Amniotic stem cell (primary cell): ENCODE data around the gene ATP8B4.
"Not testable (repeated sequence)": the region's sequence is repeated elsewhere in the genome, so short reads cannot be mapped to it uniquely, and the experiment has no call there.

Experiments used
- DNase-seq: peaks from one replicate; lab custom pipeline; 2025; lab: John Stamatoyannopoulos, UW

The ATP8B4 gene

DNA sequence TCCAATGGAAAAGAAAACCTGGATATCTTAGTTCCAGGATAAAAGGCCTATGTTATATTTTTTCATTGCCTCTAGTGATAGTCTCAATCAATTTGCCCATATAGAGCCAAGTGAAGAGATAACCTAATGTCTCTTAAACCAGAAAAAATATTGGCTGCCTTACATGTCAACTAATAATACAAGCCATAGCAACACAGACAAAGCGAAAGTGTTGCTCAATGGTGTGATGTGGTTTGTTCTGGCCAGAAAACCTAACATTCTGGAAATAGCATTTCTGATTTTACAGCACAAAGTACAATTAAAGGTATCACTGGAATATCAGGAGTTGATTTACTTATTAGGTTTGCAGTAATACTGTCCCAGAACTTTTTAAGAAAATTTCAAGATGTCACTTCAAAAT, 101.5 kb downstream of the ATP8B4 start:
- no peak for DNase-seq

DNA sequence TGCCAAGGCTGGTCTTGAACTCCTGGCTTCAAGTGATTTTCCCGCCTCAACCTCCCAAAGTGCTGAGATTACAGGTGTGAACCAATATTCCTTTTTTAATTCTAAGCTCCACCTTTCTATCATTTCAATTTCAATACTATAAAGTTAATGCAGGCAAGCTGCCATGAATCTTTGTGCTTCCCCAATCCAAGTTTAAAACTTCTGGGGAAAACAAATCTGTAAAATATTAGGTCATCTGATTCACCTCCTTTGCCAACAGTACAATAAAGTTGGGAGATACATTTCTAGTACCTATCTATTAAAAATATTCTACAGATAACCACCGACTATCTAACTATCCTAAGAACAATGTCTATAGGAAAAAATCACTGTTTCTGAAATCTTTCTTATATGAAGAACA, 102.1 kb downstream of the ATP8B4 start:
- no peak for DNase-seq

- no peak for DNase-seq
Observed at GRCh38 chr15:50012790-50013189, 106.2 kb downstream of the ATP8B4 start.

GRCh38 chr15:50009634-50010033, 109.4 kb downstream of the ATP8B4 start:
- no peak for DNase-seq

- DNase-seq: peak; percentile 47
Observed at GRCh38 chr15:50003786-50004334, 115.2 kb downstream of the ATP8B4 start.

DNA sequence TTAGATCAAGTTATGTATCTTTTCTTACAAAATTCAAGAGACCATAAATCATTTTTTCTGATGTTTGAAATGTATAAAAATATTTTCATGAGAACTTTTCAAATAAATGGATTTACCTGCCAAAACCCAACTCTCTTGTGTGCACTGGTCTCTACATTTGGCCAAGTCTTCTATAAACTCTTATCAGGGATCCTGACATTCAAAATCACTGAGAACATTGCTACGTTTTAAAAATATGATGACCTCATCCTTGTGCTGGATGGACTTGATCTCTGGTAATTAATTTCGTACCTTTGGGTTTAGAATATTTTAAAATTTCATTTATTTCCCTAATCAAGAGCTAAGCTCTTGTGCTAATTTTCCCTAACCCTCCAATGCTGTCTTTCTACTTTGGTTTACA, 127.4 kb downstream of the ATP8B4 start:
- no peak for DNase-seq

- DNase-seq: peak; percentile 30
Observed at GRCh38 chr15:49990835-49991545, 128.0 kb downstream of the ATP8B4 start.

DNA sequence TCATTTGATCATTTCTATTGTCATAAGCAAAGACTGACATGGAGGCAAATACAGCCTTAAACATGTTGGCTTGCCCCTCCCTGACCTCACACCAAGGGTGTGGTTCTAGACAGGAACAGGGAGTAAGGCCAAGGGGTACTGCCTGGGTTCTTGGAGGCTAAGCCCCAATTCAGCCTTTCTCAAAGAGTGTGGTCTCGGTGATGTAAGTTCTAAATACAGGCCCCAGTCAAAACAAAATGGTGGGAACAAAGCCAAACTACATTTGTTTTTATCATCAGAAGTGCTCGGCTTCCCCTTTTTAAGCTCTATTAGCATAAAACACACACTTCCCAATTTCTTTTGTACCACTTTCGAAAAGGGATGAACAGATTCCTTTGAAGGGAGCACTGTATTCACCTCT, 129.5 kb downstream of the ATP8B4 start:
- no peak for DNase-seq

DNA sequence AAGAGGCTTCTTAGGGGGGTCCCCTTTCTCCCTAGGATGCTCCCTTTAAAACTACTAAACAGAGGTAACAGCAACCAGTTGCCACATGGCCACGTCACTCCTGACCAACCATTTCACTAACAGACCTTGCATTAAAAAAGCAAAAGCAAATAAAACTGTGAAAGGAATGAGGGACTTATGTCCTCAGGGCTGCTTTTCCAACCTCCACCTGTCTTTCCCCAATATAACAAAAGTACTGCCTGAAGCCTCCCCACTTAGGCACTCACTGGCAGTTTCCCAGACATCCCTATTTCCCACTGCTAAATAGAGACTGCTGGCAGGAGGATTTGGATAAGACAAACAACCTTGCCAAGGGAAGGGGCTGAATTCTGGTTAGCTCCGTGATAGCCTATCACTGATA, 130.3 kb downstream of the ATP8B4 start:
- DNase-seq: no peak

- DNase-seq: no peak
Observed at GRCh38 chr15:49987896-49988295, 131.1 kb downstream of the ATP8B4 start.

GRCh38 chr15:49987198-49987785, 131.7 kb downstream of the ATP8B4 start:
- no peak for DNase-seq

- DNase-seq: no peak
Observed at GRCh38 chr15:49986326-49986725, 132.7 kb downstream of the ATP8B4 start.

- no peak for DNase-seq
Observed at GRCh38 chr15:49985463-49985862, 133.6 kb downstream of the ATP8B4 start.

DNA sequence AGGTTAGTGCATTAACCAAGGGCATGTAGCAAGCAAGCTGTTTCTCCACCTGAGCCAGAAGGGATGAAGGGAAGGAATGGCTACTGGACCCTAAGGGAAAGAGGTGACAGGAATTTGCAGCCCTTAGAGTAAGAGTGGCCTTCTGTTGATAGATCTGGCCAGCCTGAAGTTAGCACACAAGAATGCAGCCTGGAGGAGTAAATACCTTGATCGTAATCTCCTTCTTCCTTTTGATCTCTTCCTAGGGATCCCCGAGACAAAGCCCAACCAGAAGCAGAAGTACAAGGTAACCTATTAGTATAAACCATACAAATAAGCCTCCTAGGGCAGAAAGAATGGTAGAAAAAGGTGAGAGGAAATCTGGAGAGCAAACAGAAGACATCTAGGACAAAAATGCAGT, 134.6 kb downstream of the ATP8B4 start:
- DNase-seq: no peak

GRCh38 chr15:49982584-49982983, 136.4 kb downstream of the ATP8B4 start:
- no peak for DNase-seq

GRCh38 chr15:49979705-49980382, 139.2 kb downstream of the ATP8B4 start:
- no peak for DNase-seq

DNA sequence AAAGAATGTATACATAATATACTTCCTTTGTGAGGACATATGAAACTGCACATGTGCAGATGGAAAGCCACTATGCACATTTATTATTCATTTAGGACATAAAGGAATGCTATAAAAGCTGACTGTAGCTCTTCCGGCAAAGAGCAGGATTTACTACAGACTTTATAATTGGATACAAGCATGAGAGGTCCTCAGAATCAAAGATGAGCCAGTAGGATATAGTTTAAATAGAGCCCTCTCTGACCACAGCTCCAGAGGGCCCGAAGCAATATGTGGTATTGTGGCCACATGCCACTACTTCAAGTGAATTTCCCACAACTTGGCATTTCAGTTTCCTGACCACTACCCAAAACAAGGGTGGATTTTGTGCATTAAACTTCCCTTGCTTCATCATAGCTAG, 140.9 kb downstream of the ATP8B4 start:
- DNase-seq: no peak

- DNase-seq: no peak
Observed at GRCh38 chr15:49977306-49977705, 141.7 kb downstream of the ATP8B4 start.

GRCh38 chr15:49964551-49964950, 154.5 kb downstream of the ATP8B4 start:
- no peak for DNase-seq

- no peak for DNase-seq
Observed at GRCh38 chr15:49964061-49964460, 155.0 kb downstream of the ATP8B4 start.

- not testable (repeated sequence) for DNase-seq
Observed at GRCh38 chr15:49963033-49963772, 155.8 kb downstream of the ATP8B4 start.

DNA sequence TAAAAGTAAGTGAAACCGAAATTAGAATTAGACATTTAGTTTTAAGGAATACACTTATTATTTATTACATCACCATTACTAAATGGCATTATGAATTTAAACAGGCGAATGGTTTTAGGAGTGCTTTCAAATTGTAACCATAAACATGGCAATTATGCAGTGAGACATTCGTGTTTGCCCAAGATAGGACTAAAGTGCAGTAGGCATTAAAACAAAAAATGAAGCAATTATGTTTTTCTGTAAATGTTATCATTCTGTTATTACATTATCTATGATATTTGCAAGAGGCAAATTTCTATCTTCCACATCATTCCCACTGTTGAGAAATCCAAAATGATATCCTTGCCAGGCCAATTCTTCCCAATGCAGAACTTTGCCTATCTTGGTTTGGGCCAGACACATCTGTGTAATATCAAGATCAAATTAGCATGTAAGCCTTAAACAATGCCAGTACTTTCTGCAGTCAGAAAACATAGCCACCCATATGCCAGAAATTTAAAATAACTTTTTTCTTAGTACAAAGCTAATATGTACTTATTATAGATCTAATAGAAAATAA, 156.9 kb downstream of the ATP8B4 start:
- no peak for DNase-seq
